Urothelium cell line (cell line): ENCODE results near the gene CPA1.

Experiments used
- DNase-seq: peaks from one replicate; pipeline ENCODE4 v3.0.0; 2011; ENCODE audit warnings: low spot score, mixed read lengths
- FAIRE-seq: peaks from 2 replicates; lab custom pipeline; 2011; peaks lifted over from hg19 to GRCh38; lab: Jason Lieb, UNC

CPA1 gene

DNA sequence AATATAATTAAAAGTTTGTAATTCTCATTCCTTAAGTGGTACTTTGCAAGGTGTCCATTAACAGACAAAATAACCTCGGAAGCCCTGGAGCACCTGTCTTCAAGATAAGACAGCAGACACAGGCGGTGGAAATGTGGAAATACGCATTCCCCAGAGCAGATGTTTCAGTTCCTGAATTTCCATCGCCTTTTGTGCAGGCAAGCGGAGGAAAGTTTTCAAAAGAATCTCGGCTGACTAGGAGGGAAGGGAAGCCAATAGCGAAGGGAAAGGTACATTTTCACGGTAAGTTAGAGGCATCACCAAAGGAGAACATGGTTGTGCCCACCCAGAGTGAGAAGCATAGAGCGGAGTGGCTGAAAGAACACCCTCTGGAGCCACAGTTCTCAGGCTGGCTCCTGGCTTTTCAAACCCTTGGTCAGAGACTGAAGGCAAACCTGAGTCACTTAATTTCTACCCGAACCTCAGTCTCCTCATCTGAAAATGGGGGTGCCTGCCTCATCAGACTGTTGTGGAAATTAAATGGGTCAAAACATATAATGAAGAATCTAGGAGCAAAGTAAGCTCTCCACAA is 13.6 kb downstream of the CPA1 start:
- no peak for DNase-seq
- FAIRE-seq = no peak

DNA sequence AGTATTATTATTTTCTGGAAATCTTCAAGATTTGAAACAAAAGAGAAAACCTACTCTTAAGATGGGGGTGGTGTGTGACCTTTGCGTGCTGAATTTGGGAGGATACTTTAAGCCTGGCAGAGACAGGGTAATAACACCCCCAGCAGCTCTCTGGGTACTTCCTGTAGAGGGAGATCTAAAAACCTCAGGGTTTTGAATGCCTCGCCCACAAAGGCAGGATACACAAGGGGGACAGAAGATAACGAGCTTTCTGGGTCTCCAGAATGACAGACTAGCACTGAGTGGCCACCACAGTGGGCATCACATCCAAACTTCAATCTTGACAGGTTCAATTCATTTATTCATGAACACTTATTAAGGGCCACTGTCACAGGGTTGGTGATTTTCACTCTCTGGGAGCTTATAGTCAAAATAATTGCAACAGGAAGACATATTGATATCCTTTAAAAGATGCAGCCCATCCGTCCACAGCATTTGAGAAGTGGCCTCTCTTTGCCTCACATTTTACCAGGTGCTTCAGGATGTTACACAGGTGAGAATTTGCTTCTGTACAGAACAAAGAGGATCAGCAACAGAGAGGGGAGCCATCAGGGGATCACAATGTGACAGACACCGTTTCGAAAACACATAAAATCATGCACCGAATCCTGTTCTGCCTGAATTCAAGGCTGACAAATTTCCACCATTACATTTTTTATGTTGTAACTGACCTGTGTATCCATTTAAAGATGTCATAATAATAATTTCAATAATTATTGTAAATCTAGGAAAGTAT is 14.3 kb downstream of the CPA1 start:
- FAIRE-seq = no peak
- DNase-seq = no peak

- FAIRE-seq (no peak), DNase-seq (no peak)
These were observed 15.1 kb downstream of the CPA1 start for GRCh38 chr7:130395421-130395820.

- DNase-seq = no peak
- no peak for FAIRE-seq
These were observed 15.8 kb downstream of the CPA1 start for GRCh38 chr7:130396109-130396508.

DNA sequence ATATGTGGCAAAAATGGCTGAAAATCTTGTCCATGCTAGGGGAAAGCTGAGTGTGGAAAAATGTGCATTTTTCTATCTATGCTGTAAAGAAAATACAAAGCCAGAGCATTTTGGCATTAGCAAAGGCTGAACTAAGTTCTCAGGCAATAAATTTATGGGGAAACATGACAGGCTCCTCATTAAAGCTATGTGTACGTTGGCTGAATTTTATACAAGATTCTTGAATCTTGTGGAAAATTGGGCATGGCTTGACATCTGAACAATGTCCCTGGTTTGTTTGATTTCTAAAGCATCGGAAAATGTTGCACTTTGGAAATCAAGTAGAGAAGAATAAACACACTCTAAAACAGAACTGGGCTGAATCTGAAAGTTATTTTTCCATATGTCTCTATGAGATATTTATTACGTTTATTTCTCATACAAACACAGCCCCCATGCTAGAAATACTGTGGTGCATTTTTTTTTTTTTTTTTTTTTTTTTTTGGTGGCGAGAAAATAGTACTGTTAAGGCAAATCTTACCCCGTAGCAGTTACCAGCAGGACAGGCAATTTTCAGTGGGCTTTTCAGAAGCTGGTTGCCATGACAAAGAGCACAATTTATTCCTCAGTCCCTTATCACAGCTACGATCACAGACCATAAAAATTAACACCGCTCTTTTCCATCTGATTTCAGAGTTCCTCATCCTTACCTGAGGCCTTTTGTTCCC is 16.9 kb downstream of the CPA1 start:
- FAIRE-seq = no peak

DNA sequence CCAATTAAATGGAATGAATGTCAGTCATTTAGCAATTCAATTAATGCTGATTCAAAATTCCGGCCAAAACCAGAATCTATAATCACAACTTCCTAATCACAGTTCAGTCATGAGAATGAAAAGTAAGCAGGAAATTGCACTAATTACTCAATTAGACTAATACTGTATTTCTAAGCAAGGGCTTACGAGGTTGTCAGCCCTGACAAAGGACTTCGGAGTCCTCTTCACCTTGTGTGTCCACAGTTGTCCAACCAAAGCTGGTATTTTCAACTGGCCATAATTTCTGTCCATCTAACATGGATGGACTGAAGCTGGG is 17.4 kb downstream of the CPA1 start:
- no peak for DNase-seq
- no peak for FAIRE-seq

More for the DNA sequence above, 16.9 kb downstream of the CPA1 start:
- DNase-seq = no peak

DNA sequence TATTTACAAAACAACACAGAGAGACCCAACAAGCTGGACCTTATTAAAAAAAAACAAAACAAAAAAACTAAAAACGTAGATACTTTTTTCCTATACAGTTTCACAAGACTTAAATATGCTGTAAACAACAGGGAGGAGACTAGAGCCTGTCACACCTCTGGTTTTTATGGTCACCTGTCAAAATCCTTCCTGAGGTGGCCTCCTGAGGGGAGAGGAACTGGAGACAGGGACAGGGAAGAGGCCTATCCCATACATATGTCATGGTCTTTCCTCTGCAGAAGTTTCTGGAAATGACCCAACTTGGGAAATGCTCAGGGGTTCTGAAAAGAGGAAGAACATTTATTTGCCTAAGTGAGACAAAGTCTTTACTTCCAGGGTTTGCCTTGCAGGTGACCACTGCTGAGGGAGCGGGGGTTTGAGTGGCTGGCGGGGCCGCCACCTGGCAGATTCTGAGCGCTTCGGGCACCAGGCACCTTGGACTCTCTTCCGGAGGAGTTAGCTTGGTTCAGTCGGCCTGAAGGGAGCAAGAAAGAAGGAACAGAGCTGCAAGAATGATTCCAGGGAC is 18.3 kb downstream of the CPA1 start:
- FAIRE-seq = no peak
- no peak for DNase-seq

DNA sequence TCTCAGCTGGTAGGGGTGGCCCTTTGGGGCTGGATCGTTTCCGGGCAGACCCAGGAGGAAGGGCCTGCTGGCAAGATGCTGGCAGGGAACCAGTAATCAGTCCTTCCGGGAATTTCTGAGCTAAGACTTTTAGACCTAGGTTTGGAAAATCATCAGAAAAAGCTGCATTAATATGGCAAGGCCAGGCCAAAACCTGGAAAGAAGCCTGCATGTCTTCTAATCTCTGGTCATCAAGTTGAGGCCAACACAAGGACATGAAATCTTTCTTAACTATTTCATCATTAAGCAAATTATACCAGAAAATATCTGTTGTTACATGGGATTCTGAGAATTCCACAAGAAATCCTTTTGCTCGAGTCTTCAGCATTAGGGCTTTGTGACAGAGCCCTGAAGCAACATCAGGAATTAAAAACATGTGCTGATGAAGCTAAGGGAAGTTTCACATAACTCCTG is 19.9 kb downstream of the CPA1 start:
- no peak for FAIRE-seq
- DNase-seq = no peak

- no peak for DNase-seq
- no peak for FAIRE-seq
These were observed 20.8 kb downstream of the CPA1 start for GRCh38 chr7:130401101-130401500.

DNA sequence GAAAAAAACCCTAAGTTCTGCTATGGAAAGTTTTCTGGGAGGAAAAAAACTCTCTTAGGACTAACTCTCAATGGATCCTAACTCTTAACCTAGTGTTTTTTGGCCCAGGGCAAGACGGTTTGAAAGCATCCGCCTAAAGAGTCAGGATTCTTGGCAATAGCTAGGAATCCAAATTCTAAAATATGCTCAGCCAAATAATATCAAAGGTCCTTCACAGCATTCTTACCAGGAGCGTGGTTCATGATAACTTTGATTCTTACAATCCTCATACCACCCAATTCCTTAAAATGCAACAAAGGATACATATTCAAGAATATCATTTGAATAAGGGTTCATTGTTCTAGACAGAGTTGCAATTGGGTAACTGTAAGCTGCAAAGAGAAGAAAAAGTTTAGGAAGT is 21.3 kb downstream of the CPA1 start:
- no peak for DNase-seq
- FAIRE-seq = no peak

DNA sequence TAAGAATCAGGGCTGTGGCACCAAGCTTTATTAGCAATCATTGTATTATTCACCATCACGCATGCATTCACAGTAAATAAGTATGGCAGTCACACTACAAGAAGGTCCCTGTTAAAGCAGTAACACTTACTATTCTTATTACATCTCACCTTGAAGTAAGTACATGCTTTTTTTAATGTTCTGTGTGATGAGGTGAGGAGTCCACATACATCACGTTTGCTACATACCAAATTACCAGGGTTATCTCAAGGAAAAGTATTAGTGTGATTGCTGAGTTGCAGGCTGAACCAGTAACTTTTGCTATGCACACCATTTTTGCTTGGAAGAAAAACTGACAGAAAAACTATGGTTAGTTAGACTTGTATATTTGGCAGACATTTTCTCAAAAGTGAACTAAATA is 24.7 kb downstream of the CPA1 start:
- no peak for FAIRE-seq
- no peak for DNase-seq

DNA sequence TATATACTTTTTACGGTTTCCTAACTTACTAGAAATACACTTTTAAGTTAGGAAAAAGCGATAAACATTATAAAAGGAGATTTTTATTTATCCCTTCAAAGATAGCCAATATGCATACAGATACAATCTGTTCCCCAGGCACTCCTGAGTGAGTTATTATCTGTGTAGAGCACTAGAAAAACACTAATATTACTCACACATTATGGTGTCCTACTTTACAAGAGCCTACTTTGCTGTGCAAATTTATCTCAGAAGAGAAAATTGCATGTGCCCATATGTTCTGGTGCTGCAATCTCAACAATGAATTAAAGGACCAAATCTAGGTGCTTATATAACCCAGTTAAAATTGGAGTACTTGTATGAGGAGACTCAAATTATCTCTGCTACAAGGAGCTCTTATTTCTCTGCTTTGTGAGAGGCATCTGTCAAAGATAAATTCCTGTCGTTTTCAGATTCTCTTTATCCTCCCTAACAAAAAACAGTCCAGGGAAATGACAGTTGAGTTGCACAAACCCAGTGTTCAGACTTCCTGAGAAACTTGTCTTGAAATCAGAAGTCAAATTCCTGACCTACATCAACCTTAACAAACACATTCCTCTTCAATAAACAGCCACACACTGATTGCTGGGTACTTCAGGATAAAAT is 28.9 kb downstream of the CPA1 start:
- DNase-seq (no peak), FAIRE-seq (no peak)

DNA sequence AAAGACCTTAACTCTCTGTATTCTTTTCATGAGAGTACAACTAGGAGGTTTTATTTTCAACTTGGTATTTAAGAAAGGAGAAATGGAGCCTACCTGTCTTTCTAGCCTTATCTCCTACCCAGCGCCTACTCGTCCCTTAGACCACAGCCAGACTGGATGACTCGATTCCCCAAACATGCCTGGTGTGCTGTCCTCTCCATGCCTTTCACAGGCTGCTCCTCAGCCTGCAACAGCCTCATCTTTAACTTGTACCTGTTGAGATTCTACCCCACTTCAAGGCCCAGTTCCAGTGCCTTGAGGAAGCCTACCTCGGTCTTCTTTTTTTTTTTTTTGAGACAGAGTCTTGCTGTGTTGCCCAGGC is 29.4 kb downstream of the CPA1 start:
- FAIRE-seq = no peak
- DNase-seq = no peak

- FAIRE-seq (no peak), DNase-seq (no peak)
These were observed 30.7 kb downstream of the CPA1 start for GRCh38 chr7:130410868-130411541.

DNA sequence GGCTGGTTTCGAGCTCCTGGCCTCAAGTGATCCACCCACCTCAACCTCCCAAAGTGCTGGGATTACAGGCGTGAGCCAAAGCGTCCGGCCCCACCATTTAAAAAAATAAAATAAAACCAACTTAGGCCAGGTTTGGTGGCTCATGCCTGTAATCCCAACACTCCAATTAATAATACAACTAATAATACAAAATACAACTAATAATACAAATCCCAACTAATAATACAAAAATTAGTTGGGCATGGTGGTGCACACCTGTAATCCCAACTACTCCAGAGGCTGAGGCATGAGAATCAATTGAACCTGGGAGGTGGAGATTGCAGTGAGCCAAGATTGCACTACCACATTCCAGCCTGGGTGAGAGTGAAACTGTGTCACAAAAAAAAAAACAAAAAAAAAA is 32.9 kb downstream of the CPA1 start:
- FAIRE-seq = no peak
- no peak for DNase-seq

- DNase-seq (no peak), FAIRE-seq (no peak)
These were observed 34.7 kb downstream of the CPA1 start for GRCh38 chr7:130415006-130415405.

GRCh38 chr7:130417213-130417612 is 36.9 kb downstream of the CPA1 start:
- no peak for DNase-seq
- no peak for FAIRE-seq

DNA sequence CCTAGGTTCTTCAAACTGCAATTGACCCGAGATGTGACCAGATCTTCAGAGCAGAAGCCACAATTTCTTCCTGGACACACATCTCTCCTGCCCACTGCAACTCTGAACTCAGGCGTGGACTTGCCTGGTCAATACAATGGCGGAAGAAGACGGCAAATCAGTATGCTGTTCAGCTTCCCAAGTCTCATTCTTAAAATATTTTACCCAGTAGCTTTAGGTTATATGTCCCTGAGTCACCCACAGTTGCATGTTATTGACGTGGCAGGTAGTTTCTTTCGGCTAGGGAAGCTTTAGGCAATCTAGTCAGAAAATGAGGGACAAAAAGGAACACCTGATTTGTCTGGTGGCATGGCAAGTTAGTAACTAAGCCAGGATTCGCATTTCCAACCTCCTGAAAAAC is 38.0 kb downstream of the CPA1 start:
- DNase-seq (no peak), FAIRE-seq (no peak)

DNA sequence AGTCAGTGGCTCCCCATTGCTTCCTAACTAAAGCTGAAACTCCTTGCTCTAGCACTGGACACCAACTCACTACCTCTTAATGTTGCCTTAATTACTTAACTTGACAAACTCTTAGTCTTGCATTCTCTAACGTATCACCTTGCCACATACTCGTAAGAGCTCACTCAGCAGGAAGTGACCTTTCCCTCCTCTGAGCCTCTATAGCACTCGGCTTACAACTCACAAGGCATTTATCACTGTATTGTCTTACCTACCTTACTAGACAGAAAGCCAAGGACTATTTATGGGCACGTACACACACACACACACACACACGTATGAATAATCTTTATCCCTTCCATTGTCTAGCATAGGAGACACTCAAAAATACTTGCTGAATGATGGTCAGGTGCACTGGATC is 39.4 kb downstream of the CPA1 start:
- no peak for FAIRE-seq

GRCh38 chr7:130420943-130421578 is 40.8 kb downstream of the CPA1 start:
- FAIRE-seq (no peak), DNase-seq (no peak)

More for the DNA sequence above, 39.4 kb downstream of the CPA1 start:
- no peak for DNase-seq
